PC-3 (cell line): ENCODE data around the gene RPS21. TPM values are rescaled to one million over a fixed set of nuclear protein-coding genes. Genes with fewer than 3 reads are reported as not detected.

Experiments used
- ATAC-seq: fragments of 200-7000 bp; cut with Tn5 transposase; 2 replicates; pipeline ENCODE4 v1.9.1; 2020; ENCODE audit warnings: mild to moderate bottlenecking, moderate library complexity
- BruUV-seq: library from RNA; stranded (reverse); fragments of 400-500 nt; replicated peaks from 2 replicates; lab custom pipeline; 2021; lab: Mats Ljungman, UMichigan
- CTCF ChIA-PET: fragments of 300-600 bp; sonication (Branson Sonifier 250); formaldehyde crosslinking; loops from one replicate; lab custom pipeline; 2022; ENCODE audit warnings: antibody characterized with exemption; lab: Charles Lee
- POLR2A ChIA-PET: fragments of 300-600 bp; sonication (Branson Sonifier 250); formaldehyde crosslinking; loops from one replicate; lab custom pipeline; 2022; ENCODE audit warnings: antibody characterized with exemption; ENCODE audit not compliant: unreplicated experiment; lab: Charles Lee
- DNase-seq: peaks from one replicate; pipeline ENCODE4 v3.0.0-alpha.2; 2015
- H2AFZ ChIP-seq: fragments of 300-600 bp; sonication (generic); 2 replicates; pipeline ENCODE4 v1.6.0; 2016; ENCODE audit warnings: antibody characterized with exemption, low read length
- H3F3A ChIP-seq: fragments of 300-600 bp; sonication (generic); one replicate; pipeline ENCODE4 v1.6.0; 2017; ENCODE audit warnings: antibody characterized with exemption, low read length, control low read depth, mild to moderate bottlenecking; ENCODE audit not compliant: unreplicated experiment
- H3K27ac ChIP-seq: fragments of 300-600 bp; sonication (generic); 2 replicates; pipeline ENCODE4 v1.5.1; 2016; ENCODE audit warnings: mild to moderate bottlenecking, low read length
- H3K27me3 ChIP-seq: fragments of 300-600 bp; sonication (generic); 2 replicates; pipeline ENCODE4 v1.6.1; 2016; ENCODE audit warnings: low read length, mixed read lengths
- H3K36me3 ChIP-seq: fragments of 300-600 bp; sonication (generic); 2 replicates; pipeline ENCODE4 v1.6.1; 2016; ENCODE audit warnings: low read depth, mixed run types, low read length, mixed read lengths
- H3K4me1 ChIP-seq: fragments of 300-600 bp; sonication (generic); 2 replicates; pipeline ENCODE4 v1.5.1; 2016; ENCODE audit warnings: low read length; ENCODE audit not compliant: insufficient read depth
- H3K4me2 ChIP-seq: fragments of 300-600 bp; sonication (generic); 2 replicates; pipeline ENCODE4 v1.6.0; 2016; ENCODE audit warnings: low read length
- H3K4me3 ChIP-seq: fragments of 300-600 bp; sonication (generic); 2 replicates; pipeline ENCODE4 v1.5.1; 2016; ENCODE audit warnings: mild to moderate bottlenecking, low read length, mixed read lengths
- H3K79me2 ChIP-seq: fragments of 300-600 bp; sonication (generic); 2 replicates; pipeline ENCODE4 v1.6.1; 2017; ENCODE audit warnings: low read length, mixed read lengths
- H3K9ac ChIP-seq: fragments of 300-600 bp; sonication (generic); 2 replicates; pipeline ENCODE4 v1.6.0; 2016; ENCODE audit warnings: mild to moderate bottlenecking, low read length
- H3K9me2 ChIP-seq: fragments of 300-600 bp; sonication (generic); replicated peaks from 2 replicates; pipeline ENCODE4 v1.6.1; 2016; ENCODE audit warnings: mixed run types, low read length, mixed read lengths
- H3K9me3 ChIP-seq: fragments of 300-600 bp; sonication (generic); 2 replicates; pipeline ENCODE4 v1.6.1; 2016; ENCODE audit warnings: low read length, mixed read lengths
- H4K20me1 ChIP-seq: fragments of 300-600 bp; sonication (generic); 2 replicates; pipeline ENCODE4 v1.6.1; 2016; ENCODE audit warnings: low read length, mixed read lengths
- CTCF ChIP-seq: fragments of 300-600 bp; sonication (generic); conservative IDR thresholded peaks from 2 replicates; pipeline ENCODE4 v1.5.1; 2017; ENCODE audit warnings: antibody characterized with exemption, low read depth, mild to moderate bottlenecking, low read length
- EZH2 ChIP-seq: fragments of 300-600 bp; sonication (generic); IDR thresholded peaks from one replicate; pipeline ENCODE4 v1.6.1; 2017; ENCODE audit warnings: antibody characterized with exemption, mild to moderate bottlenecking, low read length; ENCODE audit not compliant: unreplicated experiment
- EZH2phosphoT487 ChIP-seq: fragments of 300-600 bp; sonication (generic); IDR thresholded peaks from 2 replicates; pipeline ENCODE4 v1.6.1; 2018; ENCODE audit warnings: mild to moderate bottlenecking, antibody characterized with exemption, low read length, borderline replicate concordance
- intact Hi-C: fragments of 100-400 bp; cut with micrococcal nuclease; formaldehyde crosslinking; loops from 2 replicates; pipeline ENCODE4 v1.9.0; 2023
- total RNA-seq: library from RNA; depleted of rRNA; stranded (reverse); fragments of >200 nt; gene quantifications from 2 replicates; pipeline ENCODE4 v1.2.3, GENCODE V29; 2014

RPS21 gene
- total RNA-seq, 1 experiment from 2014 or later = 1,945 TPM

GRCh38 chr20:62338294-62338620, 48.6 kb upstream of the RPS21 start:
- intact Hi-C loops = no loop called here
- Histone ChIP-seq H3K9me3 (no peaks in the 10 kb centered on the region), H3K4me1 (no peaks in the 10 kb centered on the region), H3K4me3 (no peak overlapping the region), H3K79me2 (peaks cover 9% of the 10 kb centered on the region; the same call in 1 of the 2 replicates), H3K4me2 (no peak overlapping the region), H3K36me3 (peaks cover 62% of the 10 kb centered on the region), H3K9ac (no peak overlapping the region), H3K27me3 (no peaks in the 10 kb centered on the region), H2AFZ (no peak overlapping the region), H4K20me1 (no peaks in the 10 kb centered on the region; the same call in 1 of the 2 replicates), H3K9me2 (no peaks in the 10 kb centered on the region), H3F3A (no peaks in the 10 kb centered on the region), H3K27ac (no peak overlapping the region)
- TF ChIP-seq CTCF (no peak), EZH2 (no peak), EZH2phosphoT487 (no peak)
- DNase-seq (no peak), ATAC-seq (no peak)
- CTCF ChIA-PET = no interaction called here
- no TSS peak for BruUV-seq
- POLR2A ChIA-PET = no interaction called here

GRCh38 chr20:62339647-62340062, 47.2 kb upstream of the RPS21 start:
- DNase-seq = no peak
- Histone ChIP-seq H3F3A (no peaks in the 10 kb centered on the region), H3K79me2 (peaks cover 10% of the 10 kb centered on the region; the same call in 1 of the 2 replicates), H3K4me2 (no peak overlapping the region), H3K9me3 (no peaks in the 10 kb centered on the region), H3K27ac (no peak overlapping the region), H3K4me3 (no peak overlapping the region), H3K27me3 (no peaks in the 10 kb centered on the region), H3K9ac (no peak overlapping the region), H3K4me1 (no peaks in the 10 kb centered on the region), H3K36me3 (peaks cover 64% of the 10 kb centered on the region), H4K20me1 (no peaks in the 10 kb centered on the region; the same call in 1 of the 2 replicates), H2AFZ (no peak overlapping the region), H3K9me2 (no peaks in the 10 kb centered on the region)
- ChIA-PET POLR2A (no interaction called here), CTCF (interaction anchor here (0.7 kb wide), 1 partner anchor 35 kb away, joined by 3 read pairs; no protein-coding TSS in a partner anchor)
- no peak for ATAC-seq
- intact Hi-C loops = no loop called here
- TF ChIP-seq EZH2phosphoT487 = no peak
- BruUV-seq = no TSS peak

DNA sequence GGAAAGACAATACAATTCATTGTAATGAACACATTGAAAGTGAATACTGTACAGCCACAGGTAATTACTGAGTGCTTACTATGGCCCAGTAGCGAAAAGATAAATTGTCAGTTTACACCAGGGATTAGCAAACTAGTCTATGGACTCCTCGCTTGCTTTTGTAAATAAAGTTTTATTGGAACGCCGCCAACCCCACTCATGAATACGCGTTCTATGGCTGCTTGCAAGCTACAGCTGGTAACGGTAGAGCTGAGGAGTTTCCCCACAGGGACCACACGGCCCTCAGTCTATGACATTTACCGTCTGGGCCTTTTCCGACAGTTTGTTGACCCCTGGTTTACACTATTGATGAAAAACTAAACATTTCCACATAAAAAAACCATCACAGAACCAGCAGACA, 44.0 kb upstream of the RPS21 start:
- ATAC-seq (no peak), DNase-seq (no peak)
- ChIA-PET POLR2A (no interaction called here), CTCF (no interaction called here)
- no peak overlapping the region for H3K27ac ChIP-seq
- H3K4me3 ChIP-seq = no peak overlapping the region
- no peaks in the 10 kb centered on the region for H3K4me1 ChIP-seq
- H3K9me3 ChIP-seq = no peaks in the 10 kb centered on the region
- intact Hi-C loops = no loop called here
- H3K9me2 ChIP-seq = no peaks in the 10 kb centered on the region
- no peaks in the 10 kb centered on the region for H4K20me1 ChIP-seq
- H3K79me2 ChIP-seq = peaks cover 10% of the 10 kb centered on the region; the same call in 1 of the 2 replicates
- no TSS peak for BruUV-seq
- H3K36me3 ChIP-seq = peaks cover 72% of the 10 kb centered on the region
- TF ChIP-seq EZH2 = no peak
- TF ChIP-seq EZH2phosphoT487 = no peak
- no peak for TF ChIP-seq CTCF
- no peaks in the 10 kb centered on the region for H3K27me3 ChIP-seq
- no peak overlapping the region for H2AFZ ChIP-seq
- no peak overlapping the region for H3K9ac ChIP-seq
- H3F3A ChIP-seq = no peaks in the 10 kb centered on the region
- no peak overlapping the region for H3K4me2 ChIP-seq
